DMS79 (cell line): ENCODE measurements around the gene CTNNA2.
A peak's percentile ranks its signal among the peaks of the same experiment; 100 is the strongest.

Experiments used
- DNase-seq: peaks from one replicate; lab custom pipeline; 2025; lab: John Stamatoyannopoulos, UW

CTNNA2 gene

GRCh38 chr2:79512442-79513401 is at the start of gene CTNNA2:
Gene CTNNA2, plus strand, starts transcription at chr2:79513051.
- peak; percentile 80 for DNase-seq

GRCh38 chr2:79487399-79487798 is 25.5 kb upstream of the CTNNA2 start:
- DNase-seq, result no peak

GRCh38 chr2:79511320-79511951 is 1.4 kb upstream of the CTNNA2 start:
- DNase-seq, result no peak

- DNase-seq, result no peak
Observed at GRCh38 chr2:79513711-79514110, 860 bp downstream of the CTNNA2 start.

- no peak for DNase-seq
Observed at GRCh38 chr2:79529636-79530035, 16.8 kb downstream of the CTNNA2 start.

- no peak for DNase-seq
Observed at GRCh38 chr2:79530443-79530842, 17.6 kb downstream of the CTNNA2 start.

- DNase-seq, result no peak
Observed at GRCh38 chr2:79547568-79547967, 34.7 kb downstream of the CTNNA2 start.

GRCh38 chr2:79552653-79553052 is 39.8 kb downstream of the CTNNA2 start:
- no peak for DNase-seq

- DNase-seq, result no peak
Observed at GRCh38 chr2:79554899-79555298, 42.0 kb downstream of the CTNNA2 start.

GRCh38 chr2:79564065-79564464 is 51.2 kb downstream of the CTNNA2 start:
- no peak for DNase-seq

- DNase-seq, result no peak
Observed at GRCh38 chr2:79569048-79569447, 56.2 kb downstream of the CTNNA2 start.

- DNase-seq, result no peak
Observed at GRCh38 chr2:79573895-79574674, 61.2 kb downstream of the CTNNA2 start.

- DNase-seq, result peak; percentile 80
Observed at GRCh38 chr2:79576451-79576850, 63.6 kb downstream of the CTNNA2 start.

- DNase-seq, result no peak
Observed at GRCh38 chr2:79578952-79579351, 66.1 kb downstream of the CTNNA2 start.

GRCh38 chr2:79580175-79580574 is 67.3 kb downstream of the CTNNA2 start:
- DNase-seq, result no peak

- no peak for DNase-seq
Observed at GRCh38 chr2:79585701-79586433, 73.0 kb downstream of the CTNNA2 start.

- no peak for DNase-seq
Observed at GRCh38 chr2:79591281-79591680, 78.4 kb downstream of the CTNNA2 start.

- DNase-seq, result no peak
Observed at GRCh38 chr2:79593237-79593867, 80.5 kb downstream of the CTNNA2 start.

GRCh38 chr2:79596403-79596802 is 83.6 kb downstream of the CTNNA2 start:
- no peak for DNase-seq

GRCh38 chr2:79604748-79605147 is 91.9 kb downstream of the CTNNA2 start:
- no peak for DNase-seq

- no peak for DNase-seq
Observed at GRCh38 chr2:79611448-79612016, 98.7 kb downstream of the CTNNA2 start.
